GM21526 (cell line): Measurements from ENCODE around the gene ALKBH7.

ENCODE experiments used
- ATAC-seq: cut with Tn5 transposase; IDR thresholded peaks from one replicate; pipeline ENCODE4 v1.9.1; 2021; ENCODE audit warnings: moderate library complexity; ENCODE audit not compliant: unreplicated experiment, low FRiP score

The ALKBH7 gene

DNA sequence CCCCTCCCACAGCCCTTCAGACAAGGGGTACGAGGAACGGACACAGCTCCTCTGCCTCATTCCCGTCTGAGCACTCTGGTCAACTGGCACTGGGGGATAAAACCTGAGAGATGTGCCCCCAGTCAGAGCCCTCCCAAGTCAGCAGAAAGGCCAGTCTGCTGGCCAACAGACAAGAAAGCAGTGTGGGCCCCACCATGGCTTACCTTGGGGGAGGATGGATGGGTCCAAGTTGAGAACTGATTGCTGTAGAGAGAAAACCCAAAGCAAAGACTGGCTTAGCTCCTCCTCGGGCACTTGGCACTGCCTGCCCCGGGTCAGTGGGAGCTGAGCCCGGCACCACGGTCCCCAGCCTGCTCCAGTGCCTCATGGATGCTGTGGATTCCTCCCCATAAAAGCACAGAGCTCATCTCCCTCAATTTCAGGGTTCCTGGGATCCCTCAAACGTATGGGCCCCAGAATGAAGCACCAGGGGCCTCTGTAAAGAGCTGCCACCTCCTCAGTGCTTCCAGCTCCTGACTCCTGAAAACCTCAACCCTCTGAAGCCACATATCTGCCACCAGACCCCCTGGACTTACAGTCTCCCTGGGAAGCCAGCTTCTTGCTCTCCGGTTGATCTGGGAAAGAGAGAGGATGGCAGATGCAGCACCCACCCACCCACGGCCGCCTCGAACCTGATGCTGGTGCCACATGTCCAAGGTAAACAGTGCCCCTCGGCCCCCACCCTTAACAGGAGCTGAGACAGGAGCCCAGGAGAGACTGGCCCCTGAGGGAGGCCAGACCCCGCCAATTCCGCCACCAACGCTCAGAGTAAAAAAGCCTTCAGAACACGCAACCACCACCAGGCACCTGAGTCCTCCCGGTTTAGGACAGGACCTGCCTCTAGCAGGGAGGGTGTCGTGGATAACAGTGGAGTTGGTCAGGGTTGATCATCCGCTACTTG, 48.8 kb downstream of the ALKBH7 start:
- ATAC-seq, result no peak

DNA sequence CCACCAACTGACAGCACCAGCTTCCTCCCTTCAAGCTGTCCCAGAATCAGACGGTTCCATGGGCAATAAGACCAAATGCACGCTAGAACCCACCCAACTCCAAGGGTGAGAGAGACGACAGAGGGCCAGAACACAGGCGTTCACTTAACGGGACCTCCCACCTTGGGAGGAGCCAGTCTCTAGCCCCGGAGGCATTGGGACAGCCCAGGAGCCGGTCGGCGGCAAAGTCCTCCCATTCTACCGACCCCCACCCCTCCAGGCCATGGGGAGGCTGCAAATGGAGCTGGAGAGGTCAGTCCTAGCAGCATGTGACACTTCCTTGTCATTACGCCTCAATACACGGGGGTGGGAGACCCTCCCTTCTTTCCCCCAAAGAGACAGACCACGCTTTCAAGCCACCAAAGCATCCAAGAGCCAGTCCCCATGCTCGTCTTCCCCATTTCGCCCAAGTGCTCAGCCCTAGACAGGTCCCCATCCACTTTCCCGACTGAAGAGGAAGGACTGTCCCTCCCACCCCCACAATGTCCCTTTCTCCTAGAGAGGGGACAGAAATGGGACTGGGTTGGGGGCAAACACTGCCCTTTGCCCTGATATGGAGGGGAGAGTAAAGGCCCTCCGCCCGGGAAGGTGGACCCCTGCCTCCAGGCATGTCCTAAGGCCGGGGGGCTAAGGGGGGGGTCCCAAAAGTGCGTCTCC, 51.1 kb downstream of the ALKBH7 start:
- no peak for ATAC-seq

DNA sequence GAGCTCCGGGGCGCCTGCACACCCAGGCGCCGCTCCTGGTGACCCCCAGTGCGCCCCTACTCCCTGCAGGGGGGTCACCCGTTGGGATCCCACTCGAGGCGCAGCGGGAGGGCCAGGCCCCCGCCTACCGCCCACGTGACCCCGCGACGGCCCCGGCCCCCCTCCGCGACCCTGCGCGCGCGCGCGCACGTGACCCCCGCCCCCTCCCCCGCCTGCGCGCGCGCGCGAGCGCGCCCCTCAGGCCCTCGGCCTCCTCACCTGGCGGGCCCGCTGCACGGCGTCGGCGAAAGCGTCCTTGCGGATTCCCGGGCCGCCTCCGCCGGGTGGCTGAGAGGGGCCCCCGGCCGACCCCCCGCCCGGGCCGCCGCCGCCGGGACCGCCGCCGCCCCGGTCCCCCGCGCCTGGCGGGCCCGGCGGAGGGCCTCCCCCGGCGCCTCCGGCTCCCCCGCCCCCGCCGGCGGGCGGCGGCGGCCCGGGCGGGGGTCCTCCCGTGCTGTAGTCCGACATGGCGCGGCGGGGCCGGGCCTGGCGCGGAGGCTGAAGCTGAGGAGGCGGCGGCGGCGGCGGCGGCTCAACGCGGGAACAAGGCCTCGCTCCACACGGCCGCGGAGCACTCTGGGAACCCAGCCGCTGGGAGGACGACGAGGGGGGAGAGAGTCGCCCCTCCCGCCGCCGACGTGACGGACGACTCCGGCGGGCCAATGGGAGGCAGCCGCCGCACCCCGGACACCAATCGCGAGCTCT, 51.8 kb downstream of the ALKBH7 start, which contains the start of gene KHSRP:
Gene KHSRP (minus strand): TSS at position 617 of the 744 bp plus-strand sequence. CDS start 110 bp downstream, at position 507.
- ATAC-seq, result no peak
